Activated CD4-positive, alpha-beta memory T cell treated with anti-CD3 and anti-CD28 coated beads for 36 hours (primary cell): ENCODE measurements around the gene CPXCR1. TPM values are rescaled to one million over a fixed set of nuclear protein-coding genes. Genes with fewer than 3 reads are reported as not detected.
"Not testable (repeated sequence)": the region's sequence is repeated elsewhere in the genome, so short reads cannot be mapped to it uniquely, and the experiment has no call there.

Experiments
- CTCF ChIA-PET: fragments of 350-600 bp; sonication (Branson Sonifier 250); formaldehyde crosslinking; loops from one replicate; lab custom pipeline; 2021; ENCODE audit warnings: antibody characterized with exemption, inconsistent platforms; lab: Charles Lee
- POLR2A ChIA-PET: fragments of 350-600 bp; sonication (Branson Sonifier 250); formaldehyde crosslinking; loops from one replicate; lab custom pipeline; 2021; ENCODE audit warnings: antibody characterized with exemption; lab: Charles Lee
- DNase-seq: peaks from one replicate; pipeline ENCODE4 v3.0.0-alpha.2; 2020
- H3K27ac Mint-ChIP-seq: one replicate; pipeline ENCODE4 v1.8.0; 2021; ENCODE audit warnings: mixed read lengths
- H3K27me3 Mint-ChIP-seq: one replicate; pipeline ENCODE4 v1.8.0; 2021; ENCODE audit warnings: mixed read lengths
- H3K36me3 Mint-ChIP-seq: one replicate; pipeline ENCODE4 v1.8.0; 2021; ENCODE audit warnings: mixed read lengths
- H3K4me1 Mint-ChIP-seq: one replicate; pipeline ENCODE4 v1.8.0; 2021; ENCODE audit warnings: low read depth, mixed read lengths
- H3K4me3 Mint-ChIP-seq: one replicate; pipeline ENCODE4 v1.8.0; 2021; ENCODE audit warnings: mild to moderate bottlenecking, mixed read lengths
- H3K9me3 Mint-ChIP-seq: one replicate; pipeline ENCODE4 v1.8.0; 2021; ENCODE audit warnings: mixed read lengths
- intact Hi-C: fragments of 100-400 bp; cut with micrococcal nuclease; formaldehyde crosslinking; loops from one replicate; pipeline ENCODE4 v1.15.1; 2023
- total RNA-seq, 2 experiments: library from RNA; stranded (reverse); gene quantifications; one replicate each; pipeline ENCODE4 v1.2.3, GENCODE V29; 2021

The CPXCR1 gene
- total RNA-seq: not detected

- CTCF ChIA-PET: no interaction called here
- H3K4me1 Mint-ChIP-seq: no peaks in the 10 kb centered on the region
These were observed at the start of gene CPXCR1 for GRCh38 chrX:88746925-88747324. TSS of gene CPXCR1 (plus strand) at chrX:88747225. CDS start at chrX:88753415, 6,190 bp downstream.

GRCh38 chrX:88735835-88736234 lies 11.2 kb upstream of the CPXCR1 start:
- Mint-ChIP-seq H3K36me3 (no peaks in the 10 kb centered on the region), H3K4me3 (no peak overlapping the region), H3K9me3 (no peaks in the 10 kb centered on the region), H3K27me3 (no peaks in the 10 kb centered on the region), H3K4me1 (no peaks in the 10 kb centered on the region), H3K27ac (no peak overlapping the region)
- intact Hi-C loops: no loop called here
- ChIA-PET POLR2A (no interaction called here), CTCF (interaction anchor here (0.6 kb wide), 1 partner anchor 104 kb away, joined by 3 read pairs; no protein-coding TSS in a partner anchor)
- DNase-seq: no peak

More at GRCh38 chrX:88746925-88747324, at the start of gene CPXCR1:
- Mint-ChIP-seq H3K9me3 (peaks cover 3% of the 10 kb centered on the region), H3K4me3 (no peak within 1 kb of the TSS), H3K27me3 (no peaks in the 10 kb centered on the region), H3K27ac (no peak within 1 kb of the TSS), H3K36me3 (no peaks in the 10 kb centered on the region)
- POLR2A ChIA-PET: no interaction called here
- DNase-seq: no peak
- intact Hi-C loops: no loop called here

- H3K9me3 Mint-ChIP-seq, DNase-seq, intact Hi-C loops, H3K4me1 Mint-ChIP-seq, POLR2A ChIA-PET, H3K4me3 Mint-ChIP-seq, H3K27ac Mint-ChIP-seq, H3K27me3 Mint-ChIP-seq, CTCF ChIA-PET, H3K36me3 Mint-ChIP-seq: not testable (repeated sequence)
These were observed 810 bp upstream of the CPXCR1 start for GRCh38 chrX:88746215-88746614.

- POLR2A ChIA-PET, intact Hi-C loops, DNase-seq, H3K4me1 Mint-ChIP-seq, CTCF ChIA-PET, H3K27ac Mint-ChIP-seq, H3K27me3 Mint-ChIP-seq, H3K36me3 Mint-ChIP-seq, H3K4me3 Mint-ChIP-seq, H3K9me3 Mint-ChIP-seq: not testable (repeated sequence)
These were observed 5.3 kb downstream of the CPXCR1 start for GRCh38 chrX:88752339-88752738.

DNA sequence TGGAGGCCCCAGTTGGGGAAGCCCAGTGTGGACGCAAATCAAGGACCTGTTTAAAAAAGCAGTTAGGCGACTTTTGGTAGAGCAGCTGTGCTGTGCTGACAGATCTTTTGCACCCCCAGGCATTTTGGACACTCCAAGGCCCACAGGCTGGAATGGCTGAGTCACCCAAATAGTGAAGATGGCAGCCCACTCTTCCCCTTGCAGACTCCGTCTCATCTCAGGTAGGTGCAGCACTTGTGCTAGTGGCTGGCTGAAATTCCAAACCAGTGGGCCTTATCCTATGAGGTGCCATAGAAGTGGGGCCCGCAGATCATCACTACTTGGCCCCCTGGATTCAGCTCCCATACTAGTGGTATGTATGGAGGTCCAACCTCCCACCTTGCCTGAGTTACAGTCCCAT lies 42.8 kb downstream of the CPXCR1 start:
- no peaks in the 10 kb centered on the region for H3K36me3 Mint-ChIP-seq
- H3K27ac Mint-ChIP-seq: no peak overlapping the region
- intact Hi-C loops: no loop called here
- peaks cover 4% of the 10 kb centered on the region for H3K9me3 Mint-ChIP-seq
- no peak for DNase-seq
- H3K4me1 Mint-ChIP-seq: no peaks in the 10 kb centered on the region
- H3K27me3 Mint-ChIP-seq: no peaks in the 10 kb centered on the region
- no peak overlapping the region for H3K4me3 Mint-ChIP-seq
- POLR2A ChIA-PET: no interaction called here
- CTCF ChIA-PET: no interaction called here
